Transverse colon (tissue), 4 donors: ENCODE measurements around the gene PRSS23.

Experiments
- EP300 ChIP-seq: sonication (generic); formaldehyde crosslinking; IDR thresholded peaks from one replicate; pipeline ENCODE4 v1.6.1; 2017; ENCODE audit warnings: antibody characterized with exemption, low read depth
- POLR2A ChIP-seq: fragments of 450-650 bp; IDR thresholded peaks from one replicate; pipeline ENCODE4 v1.6.1; 2016; ENCODE audit warnings: antibody characterized with exemption, mild to moderate bottlenecking, moderate library complexity
- POLR2AphosphoS5 ChIP-seq, 3 donors: sonication (generic); formaldehyde crosslinking; IDR thresholded peaks; one replicate each; pipeline ENCODE4 v1.6.1; 2016; ENCODE audit warnings: antibody characterized with exemption in 3 of 3
- TF ChIP-seq, protein P1 (sequence below), 5 experiments: fragments of 200-600 bp in 3 of 5; fragments of 450-650 bp in 2 of 5; sonication (generic) in 3 of 5; IDR thresholded peaks; 1 replicate in 2 of 5; 2 replicates in 3 of 5; pipeline ENCODE4 v1.5.1; 2016 to 2017; ENCODE audit warnings: antibody characterized with exemption in 5 of 5, inconsistent platforms in 3 of 5, mild to moderate bottlenecking in 2 of 5, moderate library complexity in 1 of 5

DNA sequence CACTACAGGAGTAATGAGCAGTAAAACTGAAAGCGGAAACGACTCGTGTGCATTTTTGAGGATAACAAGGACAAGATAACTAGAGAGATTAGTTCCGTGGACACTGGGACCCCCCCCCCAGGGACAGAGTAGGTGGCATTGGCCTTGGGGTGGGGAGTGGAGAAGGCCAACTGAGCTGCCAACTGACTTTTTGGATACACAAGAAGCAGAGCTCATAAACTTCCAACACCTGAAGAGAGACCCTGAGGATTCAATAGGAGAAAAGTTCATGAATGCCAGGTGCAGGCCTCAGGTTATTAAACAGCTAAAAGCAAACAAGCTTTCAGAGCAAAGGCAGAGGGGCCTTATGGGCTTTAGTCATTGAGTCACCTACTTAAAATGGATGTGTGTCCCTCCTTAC lies 17.6 kb upstream of the PRSS23 start:
- TF ChIP-seq, protein P1, sequence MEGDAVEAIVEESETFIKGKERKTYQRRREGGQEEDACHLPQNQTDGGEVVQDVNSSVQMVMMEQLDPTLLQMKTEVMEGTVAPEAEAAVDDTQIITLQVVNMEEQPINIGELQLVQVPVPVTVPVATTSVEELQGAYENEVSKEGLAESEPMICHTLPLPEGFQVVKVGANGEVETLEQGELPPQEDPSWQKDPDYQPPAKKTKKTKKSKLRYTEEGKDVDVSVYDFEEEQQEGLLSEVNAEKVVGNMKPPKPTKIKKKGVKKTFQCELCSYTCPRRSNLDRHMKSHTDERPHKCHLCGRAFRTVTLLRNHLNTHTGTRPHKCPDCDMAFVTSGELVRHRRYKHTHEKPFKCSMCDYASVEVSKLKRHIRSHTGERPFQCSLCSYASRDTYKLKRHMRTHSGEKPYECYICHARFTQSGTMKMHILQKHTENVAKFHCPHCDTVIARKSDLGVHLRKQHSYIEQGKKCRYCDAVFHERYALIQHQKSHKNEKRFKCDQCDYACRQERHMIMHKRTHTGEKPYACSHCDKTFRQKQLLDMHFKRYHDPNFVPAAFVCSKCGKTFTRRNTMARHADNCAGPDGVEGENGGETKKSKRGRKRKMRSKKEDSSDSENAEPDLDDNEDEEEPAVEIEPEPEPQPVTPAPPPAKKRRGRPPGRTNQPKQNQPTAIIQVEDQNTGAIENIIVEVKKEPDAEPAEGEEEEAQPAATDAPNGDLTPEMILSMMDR (IDR thresholded peaks at IDR 0.05), result no peak
- TF ChIP-seq POLR2A (no peak), POLR2AphosphoS5 (IDR thresholded peaks at IDR 0.05) (no peak), EP300 (no peak)
